GM12864 (cell line): ENCODE measurements around the gene PEX11A.

Source experiments
- DNase-seq: peaks from one replicate; pipeline ENCODE4 v3.0.0-alpha.2; 2011; ENCODE audit warnings: low read depth
- H3K4me3 ChIP-seq: 2 replicates; pipeline ENCODE4 v1.5.1; 2011; ENCODE audit warnings: mild to moderate bottlenecking, low read depth, low read length, control low read depth
- TF ChIP-seq, protein P1 (sequence below): IDR thresholded peaks from 2 replicates; pipeline ENCODE4 v1.5.1; 2011; ENCODE audit warnings: low read depth, mild to moderate bottlenecking, moderate library complexity, low read length, control low read depth, inconsistent platforms; ENCODE audit errors: missing control alignments

Gene PEX11A

DNA sequence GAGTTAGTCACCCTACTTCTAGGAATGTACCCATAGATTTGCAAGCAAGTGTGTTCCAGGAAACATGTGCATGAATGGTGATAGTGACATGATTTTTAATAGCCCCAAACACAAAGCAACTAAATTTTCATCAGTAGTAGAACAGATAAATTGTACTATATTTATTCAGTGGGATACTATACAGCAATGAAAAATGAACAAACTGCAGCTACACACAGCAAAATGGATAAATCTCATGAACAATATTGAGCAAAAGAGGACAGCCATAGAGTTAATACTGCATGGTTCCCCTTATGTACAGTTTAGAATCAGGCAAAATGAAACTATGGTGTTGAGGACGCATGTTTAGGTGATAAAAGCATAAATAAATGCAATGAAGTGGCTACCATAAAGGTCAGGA lies 34.5 kb upstream of the PEX11A start:
- H3K4me3 ChIP-seq = no peak overlapping the region
- no peak for DNase-seq
- TF ChIP-seq, protein P1, sequence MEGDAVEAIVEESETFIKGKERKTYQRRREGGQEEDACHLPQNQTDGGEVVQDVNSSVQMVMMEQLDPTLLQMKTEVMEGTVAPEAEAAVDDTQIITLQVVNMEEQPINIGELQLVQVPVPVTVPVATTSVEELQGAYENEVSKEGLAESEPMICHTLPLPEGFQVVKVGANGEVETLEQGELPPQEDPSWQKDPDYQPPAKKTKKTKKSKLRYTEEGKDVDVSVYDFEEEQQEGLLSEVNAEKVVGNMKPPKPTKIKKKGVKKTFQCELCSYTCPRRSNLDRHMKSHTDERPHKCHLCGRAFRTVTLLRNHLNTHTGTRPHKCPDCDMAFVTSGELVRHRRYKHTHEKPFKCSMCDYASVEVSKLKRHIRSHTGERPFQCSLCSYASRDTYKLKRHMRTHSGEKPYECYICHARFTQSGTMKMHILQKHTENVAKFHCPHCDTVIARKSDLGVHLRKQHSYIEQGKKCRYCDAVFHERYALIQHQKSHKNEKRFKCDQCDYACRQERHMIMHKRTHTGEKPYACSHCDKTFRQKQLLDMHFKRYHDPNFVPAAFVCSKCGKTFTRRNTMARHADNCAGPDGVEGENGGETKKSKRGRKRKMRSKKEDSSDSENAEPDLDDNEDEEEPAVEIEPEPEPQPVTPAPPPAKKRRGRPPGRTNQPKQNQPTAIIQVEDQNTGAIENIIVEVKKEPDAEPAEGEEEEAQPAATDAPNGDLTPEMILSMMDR = no peak

DNA sequence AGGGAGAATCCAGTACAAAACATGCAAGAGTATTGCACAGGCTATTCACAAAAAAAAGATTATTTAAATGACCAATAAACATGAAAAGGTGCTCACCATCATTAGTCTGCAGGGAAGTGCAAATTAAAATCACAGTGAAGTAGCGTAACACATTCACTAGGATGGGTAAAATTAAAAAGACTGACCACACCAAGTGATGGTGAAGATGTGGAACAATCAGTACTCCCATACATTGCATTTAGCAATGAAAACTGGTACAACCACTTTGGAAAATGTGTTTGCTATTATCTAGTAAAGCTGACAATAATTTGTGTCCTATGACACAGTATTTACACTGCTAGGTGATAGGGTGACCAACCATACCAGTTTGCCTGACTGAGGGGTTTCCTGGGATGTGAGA lies 34.1 kb upstream of the PEX11A start:
- TF ChIP-seq, protein P1 = no peak
- no peak overlapping the region for H3K4me3 ChIP-seq
- no peak for DNase-seq

DNA sequence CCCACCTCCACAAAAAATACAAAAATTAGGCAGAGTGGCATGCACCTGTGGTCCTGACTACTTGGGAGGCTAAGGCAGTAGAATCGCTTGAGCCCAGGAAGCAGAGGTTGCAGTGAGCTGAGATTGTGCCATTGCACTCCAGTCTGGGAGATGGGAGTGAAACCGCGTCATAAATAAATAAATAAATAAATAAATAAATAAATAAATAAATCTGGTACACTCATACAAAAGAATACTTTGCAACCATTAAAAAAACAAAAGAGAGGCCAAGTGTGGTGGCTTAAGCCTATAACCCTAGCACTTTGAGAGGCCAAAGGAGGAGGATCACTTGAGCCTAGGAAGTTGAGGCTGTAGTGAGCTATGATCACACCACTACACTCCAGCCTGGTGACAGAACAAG lies 32.5 kb upstream of the PEX11A start:
- DNase-seq = no peak
- TF ChIP-seq, protein P1 = no peak
- H3K4me3 ChIP-seq = no peak overlapping the region

DNA sequence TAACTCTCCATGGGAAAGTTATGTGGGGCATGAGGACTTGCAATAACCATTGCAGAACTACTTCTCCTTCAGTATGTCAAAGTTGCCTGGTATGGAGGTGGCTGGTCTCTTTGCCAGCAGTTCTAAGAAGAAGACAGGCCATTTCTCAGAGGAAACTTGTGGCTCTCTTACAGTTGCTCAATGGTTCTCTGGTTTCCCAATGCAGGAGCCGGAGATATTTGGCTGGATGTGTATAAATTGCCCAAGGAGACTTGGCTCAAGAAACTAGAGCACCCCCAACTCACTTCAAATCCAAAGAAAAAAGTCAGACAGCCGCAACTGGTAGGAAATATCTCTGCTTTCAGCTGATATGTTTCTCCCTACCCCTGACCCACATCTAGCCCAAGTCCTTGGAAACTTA lies 24.2 kb upstream of the PEX11A start:
- no peak overlapping the region for H3K4me3 ChIP-seq
- TF ChIP-seq, protein P1 = no peak
- no peak for DNase-seq

DNA sequence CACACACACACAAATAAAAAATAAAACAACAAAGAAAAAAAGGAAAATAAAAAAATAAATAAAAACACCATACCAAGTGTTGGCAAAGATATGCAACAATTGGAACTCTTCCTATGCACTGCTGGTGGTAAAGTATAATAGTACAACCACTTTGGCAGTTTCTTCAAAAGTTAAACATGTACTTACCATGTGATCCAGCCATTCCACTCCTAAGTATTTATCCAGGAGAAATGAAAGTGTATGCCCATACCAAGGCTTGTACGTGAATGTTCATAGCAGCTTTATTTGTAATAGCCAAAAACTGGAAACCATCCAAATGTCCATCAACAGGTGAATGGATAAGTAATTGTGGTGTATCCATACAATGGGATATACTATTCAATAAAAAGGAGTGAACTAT lies 17.0 kb upstream of the PEX11A start:
- H3K4me3 ChIP-seq = no peak overlapping the region
- DNase-seq = no peak
- TF ChIP-seq, protein P1 = no peak

DNA sequence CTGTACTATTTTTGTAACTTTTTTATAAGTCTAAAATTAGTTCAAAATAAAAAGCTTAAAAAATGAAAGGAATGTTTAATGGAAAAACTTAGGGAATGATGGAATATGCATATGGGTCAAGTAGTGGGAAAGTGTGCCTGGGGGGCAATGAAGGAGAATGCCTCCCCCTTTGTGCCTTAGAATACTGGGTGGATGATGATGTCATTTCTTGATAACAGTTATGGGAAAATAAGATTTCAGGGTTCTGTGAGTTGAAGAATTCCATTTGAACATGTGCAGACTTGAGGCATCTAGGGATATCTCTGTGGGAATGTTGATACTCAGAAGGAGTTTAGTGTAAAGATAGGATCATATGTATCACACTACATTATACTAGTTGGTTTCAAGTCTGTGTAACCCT lies 13.9 kb upstream of the PEX11A start:
- DNase-seq = no peak

DNA sequence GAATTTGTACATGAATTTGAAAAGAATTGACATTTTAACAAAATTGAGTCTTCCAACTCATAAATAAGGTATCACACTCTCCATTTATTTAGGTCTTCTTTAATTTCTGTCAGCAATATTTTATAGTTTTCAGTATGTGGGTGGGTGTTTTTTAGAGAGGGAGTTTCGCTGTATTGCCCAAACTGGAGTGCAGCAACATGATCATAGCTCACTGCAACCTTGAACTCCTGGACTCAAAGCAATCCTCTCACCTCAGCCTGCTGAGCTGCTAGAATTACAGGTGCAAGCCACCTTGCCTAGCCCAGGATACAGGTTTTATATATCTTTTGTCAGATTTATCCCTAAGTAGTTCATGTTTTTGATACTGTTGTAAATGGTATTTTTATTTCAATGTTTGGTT lies 4.6 kb upstream of the PEX11A start:
- DNase-seq = no peak
- TF ChIP-seq, protein P1 = no peak
- H3K4me3 ChIP-seq = no peak overlapping the region

More for the DNA sequence above, 13.9 kb upstream of the PEX11A start:
- TF ChIP-seq, protein P1 = no peak
- no peak overlapping the region for H3K4me3 ChIP-seq
